ENCODE data around the gene UBC. TPM values are rescaled to one million over a fixed set of nuclear protein-coding genes. Genes with fewer than 3 reads are reported as not detected.

UBC gene
- total RNA-seq, 2 donors from 2014 or later, result 637 to 675 TPM

DNA sequence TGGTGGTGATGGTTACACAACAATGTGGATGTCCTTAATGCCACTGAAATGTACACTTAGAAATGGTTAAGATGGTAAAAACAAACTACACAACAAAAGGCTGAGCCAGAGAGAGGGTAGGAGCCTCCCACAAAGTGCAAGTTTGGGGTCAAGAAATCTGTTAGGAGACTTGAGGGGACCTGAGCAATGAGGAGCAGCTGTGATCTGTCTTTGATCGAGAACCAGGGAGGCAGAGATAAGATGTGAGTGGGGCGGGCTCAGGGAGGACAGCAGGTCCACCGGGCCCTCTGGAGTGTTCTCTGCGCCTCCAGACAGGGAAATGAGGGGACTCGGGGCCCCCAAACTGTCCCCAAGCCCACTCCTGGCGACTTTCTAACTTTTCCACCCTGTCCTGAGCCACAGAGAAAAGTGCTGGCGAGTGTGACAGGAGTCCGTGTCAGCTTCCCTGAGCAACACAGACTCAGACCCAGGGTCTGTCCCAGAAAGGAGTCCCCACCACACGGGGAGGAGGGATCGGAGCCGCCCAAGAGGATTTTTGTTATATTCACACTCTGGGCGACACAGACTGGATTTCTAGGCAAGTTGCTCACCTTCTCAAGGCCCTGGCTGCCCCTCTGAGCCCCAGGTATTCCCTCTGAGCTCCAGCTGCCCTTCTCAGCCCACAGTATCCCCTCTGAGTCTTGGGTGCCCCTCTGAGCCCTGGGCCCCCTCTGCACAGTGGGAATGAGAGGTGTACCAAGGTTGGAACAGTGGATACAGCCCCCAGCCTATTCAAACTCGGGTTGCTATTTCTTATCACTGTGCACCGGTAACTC is 39.3 kb downstream of the UBC start:
- no peak overlapping the region for H3K4me3 ChIP-seq
- no peak overlapping the region for H3K27ac ChIP-seq
- intact Hi-C loops (cut with DNase I), result no loop called here
- no peaks in the 10 kb centered on the region for H3K4me1 ChIP-seq
- 58 to 74% methylated on average over 7 to 14 of the region's 14 CpGs for WGBS, 2 donors
- no peaks in the 10 kb centered on the region for H3K9me3 ChIP-seq
- no peak for DNase-seq
- H3K27me3 ChIP-seq, result no peaks in the 10 kb centered on the region
- ATAC-seq, result no peak
- H3K36me3 ChIP-seq (replicated peaks in 1 of 2; ENCODE audit: insufficient read depth in 1 of 2, low read depth in 2 of 2), result no peaks in the 10 kb centered on the region
- TF ChIP-seq, protein P1, sequence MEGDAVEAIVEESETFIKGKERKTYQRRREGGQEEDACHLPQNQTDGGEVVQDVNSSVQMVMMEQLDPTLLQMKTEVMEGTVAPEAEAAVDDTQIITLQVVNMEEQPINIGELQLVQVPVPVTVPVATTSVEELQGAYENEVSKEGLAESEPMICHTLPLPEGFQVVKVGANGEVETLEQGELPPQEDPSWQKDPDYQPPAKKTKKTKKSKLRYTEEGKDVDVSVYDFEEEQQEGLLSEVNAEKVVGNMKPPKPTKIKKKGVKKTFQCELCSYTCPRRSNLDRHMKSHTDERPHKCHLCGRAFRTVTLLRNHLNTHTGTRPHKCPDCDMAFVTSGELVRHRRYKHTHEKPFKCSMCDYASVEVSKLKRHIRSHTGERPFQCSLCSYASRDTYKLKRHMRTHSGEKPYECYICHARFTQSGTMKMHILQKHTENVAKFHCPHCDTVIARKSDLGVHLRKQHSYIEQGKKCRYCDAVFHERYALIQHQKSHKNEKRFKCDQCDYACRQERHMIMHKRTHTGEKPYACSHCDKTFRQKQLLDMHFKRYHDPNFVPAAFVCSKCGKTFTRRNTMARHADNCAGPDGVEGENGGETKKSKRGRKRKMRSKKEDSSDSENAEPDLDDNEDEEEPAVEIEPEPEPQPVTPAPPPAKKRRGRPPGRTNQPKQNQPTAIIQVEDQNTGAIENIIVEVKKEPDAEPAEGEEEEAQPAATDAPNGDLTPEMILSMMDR (IDR thresholded peaks at IDR 0.05), result no peak
- no peak for TF ChIP-seq POLR2A (IDR thresholded peaks at IDR 0.05)

DNA sequence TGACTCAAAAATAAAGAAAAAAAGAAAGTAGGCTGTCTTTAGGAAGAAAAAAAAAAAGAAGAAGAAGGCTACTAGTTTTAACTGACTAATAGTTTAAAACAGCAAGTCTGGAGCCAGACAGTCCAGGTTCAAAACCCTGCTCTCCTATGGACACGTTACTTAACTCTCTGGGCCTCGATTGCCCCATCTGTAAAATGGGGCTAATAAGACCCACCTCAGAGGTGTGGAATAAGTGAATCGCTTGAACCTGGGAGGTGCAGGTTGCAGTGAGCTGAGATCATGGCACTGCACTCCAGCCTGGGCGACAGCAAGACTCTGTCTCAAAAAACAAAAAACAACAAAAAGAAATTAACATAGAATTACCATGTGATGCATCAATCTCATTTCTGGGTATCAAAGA is 40.3 kb downstream of the UBC start:
- Histone ChIP-seq H3K36me3 (replicated peaks in 1 of 2; ENCODE audit: insufficient read depth in 1 of 2, low read depth in 2 of 2) (no peaks in the 10 kb centered on the region), H3K27me3 (no peaks in the 10 kb centered on the region), H3K9me3 (no peaks in the 10 kb centered on the region), H3K4me1 (no peaks in the 10 kb centered on the region), H3K27ac (no peak overlapping the region), H3K4me3 (no peak overlapping the region)
- 73 to 87% methylated on average over 4 of the region's 4 CpGs for WGBS, 2 donors
- ATAC-seq, result no peak
- DNase-seq, result no peak
- TF ChIP-seq POLR2A (IDR thresholded peaks at IDR 0.05), result no peak
- TF ChIP-seq, protein P1 (IDR thresholded peaks at IDR 0.05), result no peak
- intact Hi-C loops (cut with DNase I), result no loop called here

DNA sequence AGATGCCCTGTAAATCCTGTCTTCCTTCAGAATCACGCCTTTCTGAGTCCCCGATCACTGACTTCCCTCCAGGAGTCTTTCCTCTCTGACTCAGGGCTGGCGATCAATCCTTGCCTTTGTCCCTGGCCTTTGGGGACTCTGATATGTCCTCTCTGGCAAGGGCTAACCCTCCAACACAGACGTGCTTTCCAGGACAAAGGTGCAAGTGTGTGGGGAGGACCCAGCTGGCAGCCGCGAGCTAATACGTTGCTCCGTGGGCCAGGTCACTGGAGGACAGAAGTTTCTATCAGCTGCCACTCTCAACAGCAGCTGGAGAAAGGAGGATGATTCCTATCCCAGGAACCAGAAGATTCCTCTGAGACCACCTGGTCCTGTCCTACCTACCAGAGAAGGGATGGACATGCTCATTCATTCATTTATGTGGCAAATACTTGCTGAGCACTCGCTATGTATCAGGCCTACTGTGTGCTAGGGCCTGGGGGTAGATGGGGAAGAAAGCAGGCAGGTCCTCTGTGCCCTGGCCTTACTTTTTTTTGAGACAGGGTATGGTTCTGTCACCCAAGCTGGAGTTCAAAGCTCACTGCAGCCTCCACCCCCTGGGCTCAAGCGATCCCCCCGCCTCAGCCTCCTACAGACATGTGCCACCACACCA is 42.3 kb downstream of the UBC start:
- Histone ChIP-seq H3K4me3 (no peak overlapping the region), H3K4me1 (no peaks in the 10 kb centered on the region), H3K36me3 (replicated peaks in 1 of 2; ENCODE audit: insufficient read depth in 1 of 2, low read depth in 2 of 2) (no peaks in the 10 kb centered on the region), H3K9me3 (no peaks in the 10 kb centered on the region), H3K27ac (no peak overlapping the region), H3K27me3 (no peaks in the 10 kb centered on the region)
- ATAC-seq (no peak), DNase-seq (no peak)
- TF ChIP-seq, protein P1 (IDR thresholded peaks at IDR 0.05), result no peak
- no peak for TF ChIP-seq POLR2A (IDR thresholded peaks at IDR 0.05)
- intact Hi-C loops (cut with DNase I), result no loop called here
- WGBS, 2 donors, result 79 to 80% methylated on average over 6 to 11 of the region's 11 CpGs

DNA sequence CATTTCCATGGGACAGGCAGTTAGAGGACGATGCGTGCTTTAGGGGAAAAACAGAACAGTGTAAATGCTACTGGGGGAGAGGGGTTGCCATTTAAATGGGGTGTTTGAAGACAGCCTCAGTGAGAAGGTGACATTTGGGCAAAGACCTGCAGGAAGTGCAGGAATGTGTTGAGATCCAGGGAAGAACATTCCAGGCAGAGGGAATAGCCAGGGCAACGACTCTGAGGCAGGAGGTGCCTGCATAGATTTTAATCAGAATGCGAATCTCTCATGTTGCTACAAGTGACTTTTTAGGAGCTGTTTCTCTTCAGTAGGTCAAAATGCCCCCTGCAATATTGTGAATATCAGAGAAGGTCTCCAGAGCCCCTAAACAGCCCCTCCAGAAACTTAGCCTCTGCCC is 43.2 kb downstream of the UBC start:
- ATAC-seq (no peak), DNase-seq (no peak)
- Histone ChIP-seq H3K4me3 (no peak overlapping the region), H3K27ac (no peak overlapping the region), H3K27me3 (no peaks in the 10 kb centered on the region), H3K4me1 (no peaks in the 10 kb centered on the region), H3K9me3 (no peaks in the 10 kb centered on the region), H3K36me3 (replicated peaks in 1 of 2; ENCODE audit: insufficient read depth in 1 of 2, low read depth in 2 of 2) (no peaks in the 10 kb centered on the region)
- TF ChIP-seq POLR2A (IDR thresholded peaks at IDR 0.05), result no peak
- TF ChIP-seq, protein P1 (IDR thresholded peaks at IDR 0.05), result no peak
- 84 to 88% methylated on average over 4 of the region's 4 CpGs for WGBS, 2 donors
- intact Hi-C loops (cut with DNase I), result no loop called here

Measured in body of pancreas (tissue), 4 donors.